CD4-positive, alpha-beta T cell treated with Interleukin-10 for 1 hour (primary cell): ENCODE results near the gene POFUT1.

Source experiments
- DNase-seq: peaks from one replicate; pipeline ENCODE4 v3.0.0-alpha.2; 2020

Gene POFUT1

DNA sequence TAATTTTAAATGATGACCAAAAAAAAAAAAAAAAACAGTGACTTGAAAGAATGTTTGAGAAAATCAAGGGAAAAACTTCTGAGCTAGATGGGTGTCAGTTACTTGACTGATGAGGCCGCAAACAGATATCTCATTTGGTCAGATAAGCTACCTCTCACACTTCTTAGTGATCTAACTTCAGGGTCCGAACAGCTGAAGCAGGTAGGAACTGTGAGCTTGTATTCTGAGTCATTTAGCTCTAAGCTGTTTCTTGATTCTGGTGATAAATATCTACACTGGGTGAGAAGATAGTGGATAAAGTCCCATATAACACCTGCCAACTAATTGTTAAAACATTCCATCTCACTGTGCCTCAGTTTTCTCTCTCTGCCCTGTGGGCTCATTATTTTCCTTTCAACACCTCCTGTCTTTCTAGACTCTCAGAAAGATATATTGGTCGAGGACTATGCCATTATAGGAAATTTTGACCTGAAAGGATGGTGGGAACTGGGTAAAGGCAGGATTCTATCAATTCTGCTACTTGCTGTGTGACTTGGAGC lies 77.5 kb downstream of the POFUT1 start:
- peak; percentile 12 for DNase-seq

DNA sequence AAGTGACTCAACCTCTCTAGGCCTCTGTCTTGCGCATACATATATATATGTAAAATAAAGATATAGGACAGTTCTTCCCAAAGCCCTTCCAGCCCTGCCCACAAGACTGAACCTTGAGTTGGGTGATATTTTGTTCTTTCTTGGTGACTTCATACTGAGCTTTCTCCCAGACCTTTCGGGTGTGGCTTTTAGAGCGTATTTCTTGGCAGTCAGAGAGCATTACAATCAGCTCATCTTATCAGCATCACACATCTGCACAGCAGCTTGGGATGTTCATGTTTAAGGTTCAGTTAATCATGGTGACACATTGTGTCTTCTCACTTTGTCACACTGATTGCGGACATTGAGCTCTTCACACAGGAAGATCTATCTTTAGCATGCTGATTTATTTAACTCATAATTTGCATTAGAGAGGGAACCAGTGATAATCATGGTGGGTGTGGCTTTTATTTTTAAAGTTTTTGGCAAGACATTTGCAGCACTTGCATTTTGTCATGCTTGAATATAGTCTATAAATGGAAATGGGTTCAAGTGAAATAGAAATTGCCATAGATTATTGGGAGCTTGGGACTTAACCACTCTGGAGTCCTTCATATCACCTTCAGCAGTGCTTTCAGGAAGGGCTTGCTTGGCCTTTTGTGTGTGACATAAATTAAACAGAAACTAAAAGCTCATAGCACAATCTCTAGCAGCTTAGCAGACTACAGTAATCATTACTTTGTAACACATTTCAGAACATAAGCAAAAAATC lies 78.1 kb downstream of the POFUT1 start:
- DNase-seq: peak; percentile 72

GRCh38 chr20:32287231-32287638 lies 79.6 kb downstream of the POFUT1 start:
- no peak for DNase-seq
